Activated gamma-delta T cell (primary cell): Measurements from ENCODE around the gene INTS11.

Source experiments
- DNase-seq: peaks from one replicate; lab custom pipeline; 2025; lab: John Stamatoyannopoulos, UW

Gene INTS11

DNA sequence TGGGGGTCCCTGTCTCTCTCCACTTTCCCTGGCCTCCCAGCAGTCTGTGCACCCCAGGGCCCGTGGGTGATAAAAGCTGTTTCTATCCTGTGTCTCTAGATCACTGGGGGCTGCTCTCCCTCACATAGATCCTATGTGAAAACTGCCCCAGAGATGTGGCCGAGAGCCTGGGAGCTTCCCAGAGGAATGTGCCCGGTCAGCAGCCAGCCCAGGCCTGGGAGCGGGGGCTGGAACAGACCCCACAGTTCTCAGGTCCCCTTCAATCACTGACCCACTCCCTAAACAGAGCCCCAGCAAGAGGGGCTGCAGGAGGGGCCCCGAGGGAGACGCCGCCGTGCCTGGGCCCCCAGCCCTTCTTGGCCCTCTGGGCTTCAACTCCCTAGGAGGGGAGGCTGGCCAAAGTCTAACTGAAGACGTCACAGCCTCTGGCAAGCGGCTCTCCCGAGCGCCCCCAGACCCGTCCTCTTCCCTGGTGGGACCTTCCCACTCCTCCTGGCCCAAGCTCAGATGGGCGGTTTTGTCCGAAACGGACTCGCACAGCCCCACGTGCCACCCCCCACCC lies 33.5 kb upstream of the INTS11 start:
- no peak for DNase-seq

DNA sequence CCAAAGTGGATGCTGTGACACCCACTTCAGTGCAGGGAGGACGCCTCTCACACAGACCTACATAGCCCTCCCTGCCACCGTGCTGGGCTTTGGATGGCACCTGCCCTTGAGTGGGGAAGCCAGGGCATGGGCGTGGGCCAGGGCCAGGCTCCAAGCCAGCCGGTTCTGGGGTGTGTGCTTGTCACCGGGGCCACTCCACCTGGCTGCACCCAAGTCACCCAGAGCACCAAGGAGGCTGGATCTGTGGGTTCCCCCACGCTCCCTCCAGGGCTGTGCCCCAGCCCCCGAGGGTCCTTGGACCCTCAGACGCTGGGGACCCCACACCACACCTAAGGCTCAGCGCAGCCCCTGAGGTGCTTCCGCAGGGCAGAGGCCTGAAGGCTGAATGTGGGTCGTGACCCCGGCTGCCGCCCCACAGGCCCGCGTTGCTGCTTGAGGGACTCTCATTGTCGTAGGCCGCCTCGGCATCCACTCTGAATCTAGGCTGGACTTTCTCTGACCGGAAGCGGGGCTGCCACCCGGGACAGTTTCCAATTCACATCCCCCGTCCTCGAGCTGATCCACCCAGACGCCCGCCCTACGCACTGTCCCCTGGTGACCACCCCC lies 32.4 kb upstream of the INTS11 start:
- no peak for DNase-seq

- DNase-seq = no peak
Observed at GRCh38 chr1:1356166-1356795, 31.8 kb upstream of the INTS11 start.

GRCh38 chr1:1355416-1355815 lies 31.0 kb upstream of the INTS11 start:
- DNase-seq = no peak

- DNase-seq = no peak
Observed at GRCh38 chr1:1354271-1355247, 30.1 kb upstream of the INTS11 start.

DNA sequence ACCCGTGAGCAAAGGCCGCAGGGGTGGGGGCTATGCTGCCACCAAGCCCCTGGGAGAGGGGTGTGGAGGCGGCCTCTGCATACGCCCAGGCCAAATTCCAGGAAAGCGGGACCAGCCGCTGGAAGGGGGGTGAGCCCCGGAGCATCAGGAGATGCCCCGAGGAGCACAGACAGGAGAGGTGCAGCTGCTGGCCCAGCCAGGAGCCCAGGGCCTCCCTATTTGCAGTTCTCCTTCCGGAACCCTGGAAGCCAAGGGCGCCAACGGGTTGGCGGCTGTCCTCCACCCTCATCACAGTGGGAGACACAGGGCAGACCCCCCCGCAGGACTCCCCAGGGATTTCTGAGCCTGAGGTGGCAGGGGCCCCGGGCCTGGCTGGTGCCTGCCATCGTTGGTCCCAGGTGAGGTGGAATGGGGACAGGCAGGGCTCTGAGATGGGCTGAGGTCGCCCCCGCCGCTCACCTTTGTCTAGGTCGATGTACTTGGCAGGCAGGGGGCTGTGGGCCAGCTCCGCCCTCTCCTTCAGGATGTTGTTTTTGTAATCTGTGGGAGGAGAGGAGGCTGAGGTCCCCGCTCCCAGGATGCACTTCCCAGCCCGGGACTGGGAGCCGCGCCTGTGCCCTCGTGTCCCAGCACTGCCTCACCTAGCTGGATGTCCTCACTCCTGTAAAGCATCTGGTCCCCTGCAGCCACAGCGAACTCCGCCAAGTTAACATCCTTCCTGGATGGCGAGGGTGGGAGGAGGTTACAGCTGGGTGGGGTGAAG lies 29.1 kb upstream of the INTS11 start:
- no peak for DNase-seq

DNA sequence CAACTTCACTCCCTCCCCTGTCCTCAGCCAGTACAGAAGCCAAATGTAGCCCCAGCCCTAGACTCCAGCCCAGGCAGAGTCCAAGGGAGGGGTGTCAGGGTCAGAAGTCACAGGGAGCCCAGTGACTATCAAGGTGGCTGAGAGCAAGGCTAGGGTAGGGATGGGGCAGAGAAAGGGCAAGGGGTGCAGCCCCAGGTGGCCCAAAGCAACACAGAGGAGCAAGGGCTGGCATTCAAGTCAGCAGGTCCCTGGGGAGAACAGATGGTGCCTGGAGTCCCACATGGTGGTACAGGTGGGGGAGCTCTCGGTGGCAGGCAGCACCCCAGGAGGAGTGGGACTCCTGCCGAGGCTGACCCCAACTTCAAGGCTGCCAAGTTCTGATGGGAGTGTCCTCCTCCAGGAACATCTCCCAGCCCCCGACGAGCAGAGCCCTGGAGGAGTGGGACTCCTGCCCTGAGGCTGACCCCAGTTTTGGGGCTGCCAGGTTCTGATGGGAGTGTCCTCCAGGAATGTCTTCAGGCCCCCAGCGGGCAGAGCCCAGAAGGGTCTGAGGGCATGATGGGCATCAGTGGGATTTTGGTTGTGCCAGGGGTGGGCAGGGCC lies 28.4 kb upstream of the INTS11 start:
- DNase-seq = no peak

DNA sequence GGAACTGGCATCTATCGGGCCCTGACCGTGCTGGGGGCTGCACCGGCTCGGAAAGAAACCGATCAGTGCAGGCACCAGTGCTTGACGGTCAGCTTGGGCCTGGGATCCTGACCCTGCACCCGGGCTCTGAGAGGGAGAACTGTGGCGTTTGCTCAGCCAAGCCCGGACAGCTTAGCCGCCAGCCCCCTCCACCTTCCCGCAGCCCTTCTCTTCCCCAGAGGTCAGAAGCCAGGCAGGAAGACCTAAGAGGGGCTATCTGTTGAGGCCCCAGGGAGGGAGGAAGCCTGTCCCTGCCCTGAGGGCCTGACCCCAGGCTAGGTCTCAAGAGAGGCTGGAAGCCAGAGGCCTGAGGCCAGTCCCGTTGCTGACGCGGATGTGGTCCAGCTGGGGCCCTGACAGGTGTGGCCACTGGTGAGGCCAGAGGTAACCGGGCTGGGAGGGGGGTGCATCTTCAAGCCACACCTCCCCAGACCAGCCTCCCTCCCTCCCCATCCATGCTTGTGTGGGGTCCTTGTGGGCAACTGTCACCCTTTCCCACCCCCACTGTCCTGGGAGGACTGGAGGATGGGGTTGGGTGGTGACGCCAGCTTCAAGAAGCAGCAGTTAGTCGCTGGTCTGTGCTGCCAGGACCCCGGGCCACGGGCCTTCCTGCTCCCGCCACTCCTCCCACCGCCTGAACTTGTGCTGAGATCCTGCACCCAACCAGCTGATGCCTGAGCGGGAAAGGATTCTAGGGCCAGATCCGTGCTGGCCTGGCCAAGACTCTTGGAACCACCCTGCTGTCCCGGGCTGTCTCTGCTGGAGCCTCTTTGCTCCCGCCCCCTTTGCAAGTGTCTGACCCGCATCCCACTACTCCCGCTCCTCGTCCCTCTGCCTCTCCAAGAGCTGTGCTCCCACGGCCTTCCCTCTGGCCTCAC lies 27.3 kb upstream of the INTS11 start:
- DNase-seq = no peak

- peak; percentile 66 for DNase-seq
Observed at GRCh38 chr1:1349256-1350012, 25.0 kb upstream of the INTS11 start, which contains the start of gene DVL1. Gene DVL1, minus strand, starts transcription at chr1:1349418. Its CDS starts 353 bp downstream, at chr1:1349065.

GRCh38 chr1:1348420-1349255 lies 24.2 kb upstream of the INTS11 start:
- DNase-seq = no peak

DNA sequence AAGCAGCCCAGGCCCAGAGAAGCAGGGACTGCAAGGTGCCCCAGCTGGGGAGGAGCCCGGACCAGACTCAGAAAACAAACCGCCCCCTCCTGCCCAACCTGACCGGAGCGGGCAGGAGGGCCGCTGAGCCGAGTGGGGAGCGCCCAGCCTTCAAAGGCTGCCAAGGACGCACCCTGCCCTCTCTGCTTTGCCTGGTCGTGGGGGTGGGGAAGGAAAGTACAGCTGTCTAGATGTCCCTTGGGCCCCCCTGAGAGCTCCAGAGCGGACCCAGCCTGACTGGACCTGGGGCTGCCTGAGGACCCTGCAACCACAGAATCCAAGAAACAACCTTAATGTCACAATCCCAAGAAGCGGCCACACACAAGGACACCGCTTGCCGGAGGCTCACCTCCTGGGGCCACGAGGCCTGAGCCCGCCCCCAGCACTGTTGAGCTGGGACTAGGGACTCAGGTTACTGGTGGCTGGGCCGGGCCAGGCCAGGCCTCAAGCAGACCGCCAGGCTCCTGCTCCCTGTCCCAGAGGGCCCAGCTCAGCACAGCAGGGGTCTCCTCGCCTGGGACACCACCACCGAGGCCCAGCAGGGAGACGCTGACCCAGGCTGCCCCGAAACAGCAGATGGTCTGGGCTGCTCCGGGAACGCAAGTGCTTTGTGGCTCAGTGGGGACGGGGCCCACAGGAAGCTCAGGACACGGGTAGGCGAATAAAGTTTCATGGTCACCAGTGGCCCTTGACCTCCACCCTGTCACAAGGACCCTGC lies 23.4 kb upstream of the INTS11 start:
- no peak for DNase-seq

DNA sequence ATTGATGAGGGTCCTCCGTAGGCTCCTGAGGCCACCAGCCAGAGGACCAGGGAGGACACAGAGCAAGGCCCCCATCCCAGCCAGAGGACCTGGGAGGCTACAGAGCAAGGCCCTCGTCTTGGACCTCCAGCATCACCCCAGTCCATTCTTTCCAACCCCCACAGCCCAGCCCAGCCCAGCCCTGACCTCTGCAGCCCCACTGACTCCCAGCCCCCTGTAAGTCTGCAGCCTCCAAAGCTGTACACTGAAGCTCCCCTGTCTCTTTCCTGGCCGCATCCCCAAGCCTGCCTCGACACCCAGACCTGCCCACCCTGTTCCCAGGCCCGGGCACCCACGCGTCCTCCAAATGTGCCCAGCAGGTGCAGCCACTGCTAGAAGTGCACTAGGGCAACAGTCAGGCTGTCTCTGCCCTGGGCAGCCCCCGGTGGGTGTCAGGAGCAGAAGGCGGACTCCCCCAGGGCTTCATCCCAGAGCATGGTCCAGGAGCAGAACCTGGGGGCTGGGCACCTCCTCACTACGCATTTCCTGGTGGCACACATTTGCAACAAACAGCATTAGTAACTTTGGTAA lies 22.7 kb upstream of the INTS11 start:
- DNase-seq = no peak

GRCh38 chr1:1346501-1346890 lies 22.0 kb upstream of the INTS11 start:
- DNase-seq = no peak

DNA sequence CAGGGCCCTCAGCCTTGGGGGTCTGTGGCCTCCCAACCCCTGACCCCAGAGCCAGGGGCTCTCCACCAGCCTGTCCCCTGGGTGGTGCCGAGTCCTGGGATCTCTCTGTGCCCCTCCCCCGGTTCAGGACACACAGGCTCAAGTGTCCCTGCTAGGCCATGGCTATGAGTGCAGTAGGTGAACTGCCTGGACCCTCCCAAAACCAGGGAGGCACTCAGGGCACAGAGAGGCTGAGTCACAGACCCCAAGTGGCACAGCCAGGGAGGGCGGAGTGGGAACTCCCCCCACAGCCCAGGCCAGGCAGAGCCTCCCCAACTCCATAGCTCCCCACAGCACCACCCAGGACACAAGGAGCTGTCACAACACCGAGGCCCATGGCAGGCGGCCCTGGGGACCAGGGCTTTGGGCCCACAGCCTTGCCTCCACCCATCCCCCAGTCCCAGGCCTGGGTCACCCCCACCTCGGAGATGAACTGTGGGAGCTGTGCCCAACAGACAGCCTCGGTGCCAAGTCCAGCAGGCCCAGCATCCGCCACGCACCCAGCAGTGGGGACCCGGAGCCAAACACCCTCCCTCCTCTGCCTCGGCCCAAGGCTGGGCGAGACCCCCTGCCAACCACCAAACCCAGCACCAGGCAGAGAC lies 21.5 kb upstream of the INTS11 start:
- no peak for DNase-seq

DNA sequence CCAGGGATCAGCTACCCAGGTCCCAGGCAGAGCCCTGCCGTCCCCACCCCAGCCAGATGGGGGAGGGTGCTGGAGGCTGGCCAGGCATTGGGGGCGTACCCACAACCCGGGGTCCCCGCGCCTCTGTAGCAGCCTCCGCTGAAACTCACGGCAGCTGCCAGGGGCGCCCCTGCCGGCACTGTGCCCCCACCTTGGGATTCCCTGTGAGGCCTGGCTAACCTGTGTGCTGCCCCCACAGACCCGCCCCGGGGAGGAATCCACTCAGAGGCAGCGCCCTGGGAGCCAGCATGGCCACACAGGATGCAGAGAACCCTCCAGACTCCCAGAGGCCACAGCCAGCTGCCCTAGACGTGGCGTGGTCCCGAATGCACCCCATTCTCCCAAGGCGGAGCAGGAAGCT lies 20.9 kb upstream of the INTS11 start:
- no peak for DNase-seq

DNA sequence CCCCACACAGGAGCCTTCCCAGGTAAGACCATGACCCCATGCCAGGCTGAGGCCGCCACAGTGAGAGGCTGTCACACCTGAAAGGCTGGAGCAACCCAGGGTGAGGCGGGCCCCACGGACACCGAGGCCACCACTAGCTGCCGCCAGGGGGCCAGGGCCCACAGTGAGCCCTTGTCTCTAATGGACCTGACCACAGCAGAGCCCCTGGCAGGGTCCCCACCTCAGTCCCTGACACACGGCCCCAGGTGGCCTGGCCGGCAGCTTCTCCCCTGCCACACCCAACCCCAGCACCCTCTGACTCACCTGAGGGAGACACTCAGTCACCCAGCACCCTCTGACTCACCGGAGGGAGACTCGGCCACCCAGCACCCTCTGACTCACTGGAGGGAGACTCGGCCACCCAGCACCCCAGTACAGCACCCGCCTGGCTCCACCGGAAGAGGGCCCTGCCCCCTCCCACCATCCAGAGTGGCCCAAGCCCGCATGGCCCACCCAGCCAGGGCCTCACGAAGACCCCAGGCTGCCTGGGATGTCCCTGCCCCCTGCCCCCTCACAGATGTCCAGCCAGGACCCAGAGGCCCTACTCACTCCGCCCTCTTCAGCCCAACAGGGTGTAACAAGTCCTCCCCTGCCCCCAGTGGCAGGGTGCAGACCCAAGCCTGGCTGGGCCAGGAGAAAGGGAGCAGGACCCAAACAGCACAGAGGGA lies 20.3 kb upstream of the INTS11 start:
- no peak for DNase-seq
